ENCODE results near the gene PRKCE. TPM values are rescaled to one million over a fixed set of nuclear protein-coding genes. Genes with fewer than 3 reads are reported as not detected.

The PRKCE gene
- total RNA-seq, 1 donor from 2014 or later = 21.0 TPM

- no peak for TF ChIP-seq CTCF (IDR thresholded peaks at IDR 0.05; ENCODE audit: insufficient read depth, low read length, poor library complexity, severe bottlenecking)
- no peak overlapping the region for H3K4me3 ChIP-seq (ENCODE audit: low read depth, low read length)
- H3K27me3 ChIP-seq (ENCODE audit: control insufficient read depth, insufficient read depth, low read length) = no peaks in the 10 kb centered on the region
- no peaks in the 10 kb centered on the region for H3K36me3 ChIP-seq (ENCODE audit: control insufficient read depth, insufficient read depth, low read length)
- DNase-seq (ENCODE audit: low read depth) = no peak
Measured at GRCh38 chr2:45741161-45741850, 89.8 kb downstream of the PRKCE start.

- Histone ChIP-seq H3K4me3 (ENCODE audit: low read depth, low read length) (no peak overlapping the region), H3K27me3 (ENCODE audit: control insufficient read depth, insufficient read depth, low read length) (no peaks in the 10 kb centered on the region), H3K36me3 (ENCODE audit: control insufficient read depth, insufficient read depth, low read length) (no peaks in the 10 kb centered on the region)
- TF ChIP-seq CTCF (IDR thresholded peaks at IDR 0.05; ENCODE audit: insufficient read depth, low read length, poor library complexity, severe bottlenecking) = no peak
- no peak for DNase-seq (ENCODE audit: low read depth)
Measured at GRCh38 chr2:45743531-45744396, 92.3 kb downstream of the PRKCE start.

GRCh38 chr2:45745231-45745630 is 93.8 kb downstream of the PRKCE start:
- no peak for TF ChIP-seq CTCF (IDR thresholded peaks at IDR 0.05; ENCODE audit: insufficient read depth, low read length, poor library complexity, severe bottlenecking)
- H3K36me3 ChIP-seq (ENCODE audit: control insufficient read depth, insufficient read depth, low read length) = no peaks in the 10 kb centered on the region
- DNase-seq (ENCODE audit: low read depth) = no peak
- H3K27me3 ChIP-seq (ENCODE audit: control insufficient read depth, insufficient read depth, low read length) = no peaks in the 10 kb centered on the region
- no peak overlapping the region for H3K4me3 ChIP-seq (ENCODE audit: low read depth, low read length)

GRCh38 chr2:45746888-45747287 is 95.4 kb downstream of the PRKCE start:
- Histone ChIP-seq H3K36me3 (ENCODE audit: control insufficient read depth, insufficient read depth, low read length) (no peaks in the 10 kb centered on the region), H3K4me3 (ENCODE audit: low read depth, low read length) (no peak overlapping the region)
- DNase-seq (ENCODE audit: low read depth) = no peak

GRCh38 chr2:45747363-45747762 is 95.9 kb downstream of the PRKCE start:
- TF ChIP-seq CTCF (IDR thresholded peaks at IDR 0.05; ENCODE audit: insufficient read depth, low read length, poor library complexity, severe bottlenecking) = no peak
- DNase-seq (ENCODE audit: low read depth) = no peak
- H3K36me3 ChIP-seq (ENCODE audit: control insufficient read depth, insufficient read depth, low read length) = no peaks in the 10 kb centered on the region
- no peaks in the 10 kb centered on the region for H3K27me3 ChIP-seq (ENCODE audit: control insufficient read depth, insufficient read depth, low read length)
- no peak overlapping the region for H3K4me3 ChIP-seq (ENCODE audit: low read depth, low read length)

More at GRCh38 chr2:45746888-45747287, 95.4 kb downstream of the PRKCE start:
- H3K27me3 ChIP-seq (ENCODE audit: control insufficient read depth, insufficient read depth, low read length) = no peaks in the 10 kb centered on the region
- TF ChIP-seq CTCF (IDR thresholded peaks at IDR 0.05; ENCODE audit: insufficient read depth, low read length, poor library complexity, severe bottlenecking) = no peak
